Naive B cell (primary cell): Measurements from ENCODE around the gene AGAP9. TPM values are rescaled to one million over a fixed set of nuclear protein-coding genes. Genes with fewer than 3 reads are reported as not detected.

Experiments
- polyA plus RNA-seq, 6 donors: library from polyadenylated mRNA; unstranded; fragments of 300-500 nt; fragmentation: Illumina TruSeq; gene quantifications; one replicate each; pipeline ENCODE4 v1.2.3, GENCODE V29; 2021; ENCODE audit warnings: low read depth in 6 of 6

The AGAP9 gene
- polyA plus RNA-seq, 6 donors from 2014 or later: 0.12 to 0.65 (median 0.40) TPM; not detected in 1

Other genes with a start within 250 kb of the AGAP9 start
- not detected for gene GDF10, start 223.4 kb downstream of the AGAP9 start, polyA plus RNA-seq
- not detected for gene GDF2, start 201.2 kb downstream of the AGAP9 start, polyA plus RNA-seq
- gene RBP3, start 175.3 kb downstream of the AGAP9 start, polyA plus RNA-seq: not detected
- not detected for gene ZNF488, start 139.3 kb downstream of the AGAP9 start, polyA plus RNA-seq
- not detected for gene ANXA8, start 39.5 kb downstream of the AGAP9 start, polyA plus RNA-seq
- not detected for gene FAM25G, start 31.9 kb downstream of the AGAP9 start, polyA plus RNA-seq
- gene SYT15B, start 240.0 kb upstream of the AGAP9 start, polyA plus RNA-seq: not detected